ENCODE results near the gene KIFC1.

DNA sequence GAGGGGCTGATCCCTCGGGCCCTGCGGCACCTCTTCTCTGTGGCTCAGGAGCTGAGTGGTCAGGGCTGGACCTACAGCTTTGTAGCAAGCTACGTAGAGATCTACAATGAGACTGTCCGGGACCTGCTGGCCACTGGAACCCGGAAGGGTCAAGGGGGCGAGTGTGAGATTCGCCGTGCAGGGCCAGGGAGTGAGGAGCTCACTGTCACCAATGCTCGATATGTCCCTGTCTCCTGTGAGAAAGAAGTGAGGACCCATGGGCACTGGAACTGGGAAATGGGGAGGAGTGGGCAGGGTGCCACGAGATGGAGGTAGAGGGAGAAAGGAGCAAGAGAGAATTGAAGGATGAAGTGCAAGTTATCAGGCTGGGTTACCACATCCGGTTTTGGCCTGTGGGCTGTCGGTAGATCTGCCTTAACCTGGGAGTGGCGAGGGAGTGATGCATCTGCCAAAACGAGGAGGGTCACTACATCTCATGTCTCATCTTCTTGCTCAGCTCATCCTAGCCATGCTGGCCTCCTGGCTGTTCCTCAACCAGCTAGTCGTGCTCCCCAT lies 13.8 kb downstream of the KIFC1 start:
- TF ChIP-seq, protein P1, sequence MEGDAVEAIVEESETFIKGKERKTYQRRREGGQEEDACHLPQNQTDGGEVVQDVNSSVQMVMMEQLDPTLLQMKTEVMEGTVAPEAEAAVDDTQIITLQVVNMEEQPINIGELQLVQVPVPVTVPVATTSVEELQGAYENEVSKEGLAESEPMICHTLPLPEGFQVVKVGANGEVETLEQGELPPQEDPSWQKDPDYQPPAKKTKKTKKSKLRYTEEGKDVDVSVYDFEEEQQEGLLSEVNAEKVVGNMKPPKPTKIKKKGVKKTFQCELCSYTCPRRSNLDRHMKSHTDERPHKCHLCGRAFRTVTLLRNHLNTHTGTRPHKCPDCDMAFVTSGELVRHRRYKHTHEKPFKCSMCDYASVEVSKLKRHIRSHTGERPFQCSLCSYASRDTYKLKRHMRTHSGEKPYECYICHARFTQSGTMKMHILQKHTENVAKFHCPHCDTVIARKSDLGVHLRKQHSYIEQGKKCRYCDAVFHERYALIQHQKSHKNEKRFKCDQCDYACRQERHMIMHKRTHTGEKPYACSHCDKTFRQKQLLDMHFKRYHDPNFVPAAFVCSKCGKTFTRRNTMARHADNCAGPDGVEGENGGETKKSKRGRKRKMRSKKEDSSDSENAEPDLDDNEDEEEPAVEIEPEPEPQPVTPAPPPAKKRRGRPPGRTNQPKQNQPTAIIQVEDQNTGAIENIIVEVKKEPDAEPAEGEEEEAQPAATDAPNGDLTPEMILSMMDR (IDR thresholded peaks at IDR 0.05), result no peak
- no peak for TF ChIP-seq POLR2AphosphoS5 (IDR thresholded peaks at IDR 0.05)
